HCT116 (cell line): ENCODE results near the gene SLC25A19. TPM values are rescaled to one million over a fixed set of nuclear protein-coding genes. Genes with fewer than 3 reads are reported as not detected.

ENCODE experiments used
- ATAC-seq: fragments of 200-7000 bp; cut with Tn5 transposase; 2 replicates; pipeline ENCODE4 v1.9.1; 2020; ENCODE audit warnings: mild to moderate bottlenecking, moderate library complexity
- BruUV-seq: library from RNA; stranded (reverse); fragments of 400-500 nt; replicated peaks from 2 replicates; lab custom pipeline; 2021; lab: Mats Ljungman, UMichigan
- CTCF ChIA-PET: fragments of 300-600 bp; sonication (Branson Sonifier 250); formaldehyde crosslinking; loops from one replicate; lab custom pipeline; 2021; ENCODE audit warnings: antibody characterized with exemption; lab: Charles Lee
- POLR2A ChIA-PET: fragments of 300-600, 350-600 bp; sonication (Branson Sonifier 250); formaldehyde crosslinking; loops from one replicate; lab custom pipeline; 2021; ENCODE audit warnings: antibody characterized with exemption; lab: Charles Lee
- RAD21 ChIA-PET, 2 experiments: fragments of 300-600 bp; sonication (Branson Sonifier 250); formaldehyde crosslinking; loops; one replicate each; lab custom pipeline; 2023; ENCODE audit warnings: low total read pairs in 2 of 2; ENCODE audit not compliant: uncharacterized antibody in 2 of 2, unreplicated experiment in 2 of 2, low non-redundant PET in 1 of 2; lab: Charles Lee
- DNase-seq: peaks from one replicate; pipeline ENCODE4 v3.0.0-alpha.2; 2010; ENCODE audit warnings: low read depth, low spot score
- H2AFZ ChIP-seq: fragments of 200-600 bp; shearing (Covaris generic), sonication (generic); 2 replicates; pipeline ENCODE4 v1.6.1; 2017; ENCODE audit warnings: low read depth, mixed run types, mixed read lengths, antibody characterized with exemption, low read length; ENCODE audit not compliant: poor library complexity, severe bottlenecking
- H3K27ac ChIP-seq: 2 replicates; pipeline ENCODE4 v1.5.1; 2012; ENCODE audit warnings: low read depth, low read length
- H3K27me3 ChIP-seq: fragments of 200-600 bp; sonication (generic); 2 replicates; pipeline ENCODE4 v1.6.1; 2016; ENCODE audit warnings: mixed run types, low read length, mixed read lengths; ENCODE audit not compliant: insufficient read depth
- H3K36me3 ChIP-seq, 2 experiments: fragments of 200-500 bp in 1 of 2; fragments of 200-600 bp in 1 of 2; sonication (Bioruptor generic) in 1 of 2; sonication (generic) in 1 of 2; 2 replicates each; pipeline versions ENCODE4 v1.5.1 to v1.6.1; 2014 to 2016; ENCODE audit warnings: low read length in 2 of 2, inconsistent platforms in 1 of 2, mixed read lengths in 1 of 2, mixed run types in 1 of 2; ENCODE audit not compliant: insufficient read depth in 2 of 2, control insufficient read depth in 1 of 2
- H3K4me1 ChIP-seq, 2 experiments: fragments of 200-600 bp in 1 of 2; sonication (generic) in 1 of 2; 2 replicates each; pipeline versions ENCODE4 v1.5.1 to v1.6.1; 2012 to 2017; ENCODE audit warnings: low read length in 2 of 2, inconsistent platforms in 1 of 2, mild to moderate bottlenecking in 1 of 2, mixed read lengths in 1 of 2, mixed run types in 1 of 2, moderate library complexity in 1 of 2; ENCODE audit not compliant: insufficient read depth in 2 of 2, control insufficient read depth in 1 of 2
- H3K4me2 ChIP-seq: fragments of 200-600 bp; sonication (generic); 2 replicates; pipeline ENCODE4 v1.6.1; 2017; ENCODE audit warnings: mixed run types, low read length, mixed read lengths
- H3K4me3 ChIP-seq, 2 experiments: fragments of 200-600 bp in 1 of 2; sonication (generic) in 1 of 2; replicated peaks in 1 of 2; 2 replicates each; pipeline ENCODE4 v1.5.1; 2011 to 2016; ENCODE audit warnings: low read length in 2 of 2, control low read depth in 1 of 2, low read depth in 1 of 2, mild to moderate bottlenecking in 1 of 2, mixed read lengths in 1 of 2, mixed run types in 1 of 2
- H3K79me2 ChIP-seq: fragments of 200-600 bp; sonication (generic); 2 replicates; pipeline ENCODE4 v1.6.1; 2017; ENCODE audit warnings: mild to moderate bottlenecking, mixed run types, low read length, moderate library complexity, mixed read lengths; ENCODE audit not compliant: insufficient read depth
- H3K9ac ChIP-seq: fragments of 200-600 bp; sonication (generic); 2 replicates; pipeline ENCODE4 v1.6.1; 2016; ENCODE audit warnings: low read length, mixed read lengths
- H3K9me2 ChIP-seq: fragments of 200-600 bp; sonication (generic), shearing (Covaris generic); 2 replicates; pipeline ENCODE4 v1.6.1; 2017; ENCODE audit warnings: mixed run types, mild to moderate bottlenecking, moderate library complexity; ENCODE audit not compliant: insufficient read depth
- H3K9me3 ChIP-seq, 2 experiments: fragments of 200-500 bp in 1 of 2; fragments of 200-600 bp in 1 of 2; sonication (Bioruptor generic) in 1 of 2; sonication (generic) in 1 of 2; 2 replicates each; pipeline ENCODE4 v1.6.1; 2014 to 2017; ENCODE audit warnings: low read length in 2 of 2, mixed read lengths in 2 of 2, inconsistent platforms in 1 of 2, low read depth in 1 of 2, mild to moderate bottlenecking in 1 of 2, mixed run types in 1 of 2, moderate library complexity in 1 of 2; ENCODE audit not compliant: control insufficient read depth in 1 of 2, insufficient read depth in 1 of 2
- H4K20me1 ChIP-seq: fragments of 200-600 bp; sonication (generic), shearing (Covaris generic); 2 replicates; pipeline ENCODE4 v1.6.1; 2017; ENCODE audit warnings: mixed run types, mild to moderate bottlenecking, moderate library complexity; ENCODE audit not compliant: insufficient read depth
- CBX3 ChIP-seq: IDR thresholded peaks from 2 replicates; pipeline ENCODE4 v1.6.1; 2012; ENCODE audit warnings: low read depth
- CEBPB ChIP-seq: IDR thresholded peaks from 2 replicates; pipeline ENCODE4 v1.6.1; 2012; ENCODE audit warnings: low read depth
- CTCF ChIP-seq, 3 experiments: fragments of 200-600 bp in 1 of 3; sonication (generic) in 1 of 3; IDR thresholded peaks in 2 of 3; conservative IDR thresholded peaks in 1 of 3; 2 replicates each; pipeline ENCODE4 v1.5.1; 2012 to 2017; ENCODE audit warnings: low read depth in 2 of 3, low read length in 2 of 3, antibody characterized with exemption in 1 of 3, borderline replicate concordance in 1 of 3, control low read depth in 1 of 3, mild to moderate bottlenecking in 1 of 3, mixed read lengths in 1 of 3, mixed run types in 1 of 3, moderate library complexity in 1 of 3; ENCODE audit not compliant: insufficient read depth in 1 of 3
- EGR1 ChIP-seq: IDR thresholded peaks from 2 replicates; pipeline ENCODE4 v1.6.1; 2012; ENCODE audit warnings: low read depth
- ELF1 ChIP-seq: IDR thresholded peaks from 2 replicates; pipeline ENCODE4 v1.6.1; 2012; ENCODE audit warnings: low read depth, borderline replicate concordance
- EZH2 ChIP-seq: fragments of 200-600 bp; sonication (generic); IDR thresholded peaks from 2 replicates; pipeline ENCODE4 v1.6.1; 2017; ENCODE audit warnings: antibody characterized with exemption, mixed run types
- EZH2phosphoT487 ChIP-seq: fragments of 200-600 bp; IDR thresholded peaks from 2 replicates; pipeline ENCODE4 v1.6.1; 2018; ENCODE audit warnings: antibody characterized with exemption, borderline replicate concordance
- FOSL1 ChIP-seq: IDR thresholded peaks from 2 replicates; pipeline ENCODE4 v1.6.1; 2012; ENCODE audit warnings: low read depth
- JUND ChIP-seq: IDR thresholded peaks from 2 replicates; pipeline ENCODE4 v1.6.1; 2012
- POLR2A ChIP-seq: IDR thresholded peaks from 2 replicates; pipeline ENCODE4 v1.7.0; 2011; ENCODE audit warnings: borderline replicate concordance; ENCODE audit not compliant: insufficient read depth, insufficient read length; ENCODE audit errors: extremely low read depth
- SRF ChIP-seq: IDR thresholded peaks from 2 replicates; pipeline ENCODE4 v1.6.1; 2012; ENCODE audit warnings: low read depth
- YY1 ChIP-seq: IDR thresholded peaks from 2 replicates; pipeline ENCODE4 v1.6.1; 2011; ENCODE audit warnings: low read length, low read depth, moderate library complexity, mild to moderate bottlenecking; ENCODE audit not compliant: insufficient replicate concordance; ENCODE audit errors: extremely low read depth
- intact Hi-C: fragments of 100-400 bp; cut with micrococcal nuclease; formaldehyde crosslinking; loops from 2 replicates; pipeline ENCODE4 v1.10.0; 2022
- total RNA-seq: library from RNA; stranded (reverse); gene quantifications from one replicate; pipeline ENCODE4 v1.2.1, GENCODE V29; 2021; ENCODE audit not compliant: unreplicated experiment
- TF ChIP-seq, protein P1 (sequence below): IDR thresholded peaks from 2 replicates; pipeline ENCODE4 v1.6.1; 2012; ENCODE audit warnings: low read depth
- TF ChIP-seq, protein P2 (sequence below): IDR thresholded peaks from 2 replicates; pipeline ENCODE4 v1.6.1; 2011; ENCODE audit warnings: mild to moderate bottlenecking, low read length, moderate library complexity; ENCODE audit not compliant: insufficient replicate concordance; ENCODE audit errors: extremely low read depth
- TF ChIP-seq, protein P3 (sequence below): IDR thresholded peaks from 2 replicates; pipeline ENCODE4 v1.6.1; 2012

Gene SLC25A19
- total RNA-seq, 1 experiment from 2014 or later = 38.7 TPM

DNA sequence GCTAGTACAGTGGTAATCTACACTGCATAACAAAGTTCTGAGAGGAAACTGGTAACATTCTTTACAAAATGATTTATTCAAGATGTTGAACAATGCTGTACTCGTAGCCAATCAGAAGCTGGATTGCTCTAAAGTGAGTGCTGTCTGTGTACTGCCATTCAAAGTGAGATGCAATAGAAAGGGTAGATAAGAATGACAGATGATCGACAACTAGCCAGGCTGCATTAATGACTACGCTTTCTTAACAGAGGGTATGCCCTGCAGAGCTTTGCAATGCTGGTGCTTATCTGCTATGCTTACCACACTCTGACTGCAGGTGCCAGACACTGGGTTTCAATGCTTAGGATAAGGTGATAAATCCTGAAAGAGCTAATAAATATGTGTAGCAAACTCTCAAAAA is 46.1 kb upstream of the SLC25A19 start:
- no TSS peak for BruUV-seq
- CTCF ChIA-PET = interaction anchor here (1.7 kb wide), 1 partner anchor 13 kb away, joined by 3 read pairs; no protein-coding TSS in a partner anchor
- peaks cover 79% of the 10 kb centered on the region for H3K79me2 ChIP-seq

More for the DNA sequence above, 46.1 kb upstream of the SLC25A19 start:
- Histone ChIP-seq H3K36me3 (peaks cover 0 to 4% of the 10 kb centered on the region in 2 experiments; a peak in 1 of 4 replicates), H2AFZ (no peak overlapping the region), H3K9me2 (no peaks in the 10 kb centered on the region), H3K4me1 (no peaks in the 10 kb centered on the region), H3K4me3 (no peak overlapping the region), H3K27me3 (no peaks in the 10 kb centered on the region), H3K4me2 (no peak overlapping the region), H4K20me1 (peaks cover 5% of the 10 kb centered on the region; the same call in 1 of the 2 replicates), H3K27ac (no peak overlapping the region), H3K9ac (no peak overlapping the region), H3K9me3 (no peaks in the 10 kb centered on the region)
- TF ChIP-seq EGR1 (no peak), YY1 (no peak), EZH2 (no peak), FOSL1 (no peak), POLR2A (no peak), EZH2phosphoT487 (no peak), SRF (no peak), CBX3 (no peak), CEBPB (no peak), CTCF (IDR thresholded peaks at IDR 0.05 in 2 of 3, conservative IDR thresholded peaks at IDR 0.05 in 1 of 3; ENCODE audit: borderline replicate concordance in 1 of 3, insufficient read depth in 1 of 3, low read depth in 2 of 3, low read length in 2 of 3) (no peak), ELF1 (no peak), JUND (no peak)
- TF ChIP-seq, protein P1, sequence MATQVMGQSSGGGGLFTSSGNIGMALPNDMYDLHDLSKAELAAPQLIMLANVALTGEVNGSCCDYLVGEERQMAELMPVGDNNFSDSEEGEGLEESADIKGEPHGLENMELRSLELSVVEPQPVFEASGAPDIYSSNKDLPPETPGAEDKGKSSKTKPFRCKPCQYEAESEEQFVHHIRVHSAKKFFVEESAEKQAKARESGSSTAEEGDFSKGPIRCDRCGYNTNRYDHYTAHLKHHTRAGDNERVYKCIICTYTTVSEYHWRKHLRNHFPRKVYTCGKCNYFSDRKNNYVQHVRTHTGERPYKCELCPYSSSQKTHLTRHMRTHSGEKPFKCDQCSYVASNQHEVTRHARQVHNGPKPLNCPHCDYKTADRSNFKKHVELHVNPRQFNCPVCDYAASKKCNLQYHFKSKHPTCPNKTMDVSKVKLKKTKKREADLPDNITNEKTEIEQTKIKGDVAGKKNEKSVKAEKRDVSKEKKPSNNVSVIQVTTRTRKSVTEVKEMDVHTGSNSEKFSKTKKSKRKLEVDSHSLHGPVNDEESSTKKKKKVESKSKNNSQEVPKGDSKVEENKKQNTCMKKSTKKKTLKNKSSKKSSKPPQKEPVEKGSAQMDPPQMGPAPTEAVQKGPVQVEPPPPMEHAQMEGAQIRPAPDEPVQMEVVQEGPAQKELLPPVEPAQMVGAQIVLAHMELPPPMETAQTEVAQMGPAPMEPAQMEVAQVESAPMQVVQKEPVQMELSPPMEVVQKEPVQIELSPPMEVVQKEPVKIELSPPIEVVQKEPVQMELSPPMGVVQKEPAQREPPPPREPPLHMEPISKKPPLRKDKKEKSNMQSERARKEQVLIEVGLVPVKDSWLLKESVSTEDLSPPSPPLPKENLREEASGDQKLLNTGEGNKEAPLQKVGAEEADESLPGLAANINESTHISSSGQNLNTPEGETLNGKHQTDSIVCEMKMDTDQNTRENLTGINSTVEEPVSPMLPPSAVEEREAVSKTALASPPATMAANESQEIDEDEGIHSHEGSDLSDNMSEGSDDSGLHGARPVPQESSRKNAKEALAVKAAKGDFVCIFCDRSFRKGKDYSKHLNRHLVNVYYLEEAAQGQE = no peak
- TF ChIP-seq, protein P2, sequence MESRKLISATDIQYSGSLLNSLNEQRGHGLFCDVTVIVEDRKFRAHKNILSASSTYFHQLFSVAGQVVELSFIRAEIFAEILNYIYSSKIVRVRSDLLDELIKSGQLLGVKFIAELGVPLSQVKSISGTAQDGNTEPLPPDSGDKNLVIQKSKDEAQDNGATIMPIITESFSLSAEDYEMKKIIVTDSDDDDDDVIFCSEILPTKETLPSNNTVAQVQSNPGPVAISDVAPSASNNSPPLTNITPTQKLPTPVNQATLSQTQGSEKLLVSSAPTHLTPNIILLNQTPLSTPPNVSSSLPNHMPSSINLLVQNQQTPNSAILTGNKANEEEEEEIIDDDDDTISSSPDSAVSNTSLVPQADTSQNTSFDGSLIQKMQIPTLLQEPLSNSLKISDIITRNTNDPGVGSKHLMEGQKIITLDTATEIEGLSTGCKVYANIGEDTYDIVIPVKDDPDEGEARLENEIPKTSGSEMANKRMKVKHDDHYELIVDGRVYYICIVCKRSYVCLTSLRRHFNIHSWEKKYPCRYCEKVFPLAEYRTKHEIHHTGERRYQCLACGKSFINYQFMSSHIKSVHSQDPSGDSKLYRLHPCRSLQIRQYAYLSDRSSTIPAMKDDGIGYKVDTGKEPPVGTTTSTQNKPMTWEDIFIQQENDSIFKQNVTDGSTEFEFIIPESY = no peak
- TF ChIP-seq, protein P3, sequence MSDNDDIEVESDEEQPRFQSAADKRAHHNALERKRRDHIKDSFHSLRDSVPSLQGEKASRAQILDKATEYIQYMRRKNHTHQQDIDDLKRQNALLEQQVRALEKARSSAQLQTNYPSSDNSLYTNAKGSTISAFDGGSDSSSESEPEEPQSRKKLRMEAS = no peak
- intact Hi-C loops = no loop called here
- no peak for DNase-seq
- no peak for ATAC-seq
- RAD21 ChIA-PET = no interaction called here
- POLR2A ChIA-PET = no interaction called here
